HEK293 (cell line): Measurements from ENCODE around the gene UBE2G2.

Experiments
- CTCF ChIA-PET: fragments of 350-600 bp; formaldehyde crosslinking; extraction: SDS; loops from one replicate; lab custom pipeline; 2021; ENCODE audit warnings: antibody characterized with exemption; lab: Yijun Ruan, JAX
- POLR2A ChIA-PET: fragments of 300-600 bp; formaldehyde crosslinking; extraction: SDS; loops from one replicate; lab custom pipeline; 2020; ENCODE audit warnings: antibody characterized with exemption, inconsistent platforms; lab: Yijun Ruan, JAX
- H3K27ac ChIP-seq: fragments of 200-500 bp; sonication (Bioruptor generic); 2 replicates; pipeline ENCODE4 v1.5.1; 2014; ENCODE audit warnings: low read depth, low read length, control low read depth, inconsistent platforms; ENCODE audit errors: extremely low read depth
- H3K36me3 ChIP-seq, 2 experiments: fragments of 200-500 bp in 1 of 2; sonication (Bioruptor generic) in 1 of 2; 1 replicate in 1 of 2; 2 replicates in 1 of 2; pipeline ENCODE4 v1.5.1; 2014 to 2017; ENCODE audit warnings: inconsistent platforms in 2 of 2, low read length in 2 of 2; ENCODE audit not compliant: control insufficient read depth in 2 of 2, insufficient read depth in 1 of 2
- H3K4me1 ChIP-seq: fragments of 200-500 bp; sonication (Bioruptor generic); 2 replicates; pipeline ENCODE4 v1.5.1; 2014; ENCODE audit warnings: mild to moderate bottlenecking, low read length, inconsistent platforms; ENCODE audit not compliant: control insufficient read depth, insufficient read depth
- H3K4me3 ChIP-seq: 2 replicates; pipeline ENCODE4 v1.5.1; 2011; ENCODE audit warnings: low read depth, mild to moderate bottlenecking, control low read depth, low read length, moderate library complexity
- H3K9me3 ChIP-seq: fragments of 200-500 bp; sonication (Bioruptor generic); 2 replicates; pipeline ENCODE4 v1.5.1; 2014; ENCODE audit warnings: low read depth, low read length, inconsistent platforms; ENCODE audit not compliant: control insufficient read depth, insufficient read depth
- GLI4 ChIP-seq: fragments of 450-650 bp; formaldehyde crosslinking; IDR thresholded peaks from 2 replicates; pipeline ENCODE4 v1.5.1; 2016; ENCODE audit warnings: missing biosample characterization, missing genetic modification characterization
- HOXC10 ChIP-seq: sonication (generic); formaldehyde crosslinking; IDR thresholded peaks from 2 replicates; pipeline ENCODE4 v1.8.1; 2023; ENCODE audit warnings: mild to moderate bottlenecking, missing genetic modification reagents
- ZBTB1 ChIP-seq: fragments of 450-650 bp; formaldehyde crosslinking; IDR thresholded peaks from 2 replicates; pipeline ENCODE4 v1.5.1; 2016; ENCODE audit warnings: missing biosample characterization, missing genetic modification characterization
- ZBTB17 ChIP-seq: fragments of 450-650 bp; formaldehyde crosslinking; IDR thresholded peaks from 2 replicates; pipeline ENCODE4 v1.5.1; 2016; ENCODE audit warnings: missing biosample characterization, missing genetic modification characterization
- ZNF184 ChIP-seq: fragments of 450-650 bp; IDR thresholded peaks from 2 replicates; pipeline ENCODE4 v1.5.1; 2018; ENCODE audit warnings: missing biosample characterization, mild to moderate bottlenecking, missing genetic modification characterization
- ZNF280D ChIP-seq: fragments of 450-650 bp; formaldehyde crosslinking; IDR thresholded peaks from 2 replicates; pipeline ENCODE4 v1.5.1; 2016; ENCODE audit warnings: missing biosample characterization, missing genetic modification characterization
- ZNF558 ChIP-seq: fragments of 450-650 bp; formaldehyde crosslinking; IDR thresholded peaks from 2 replicates; pipeline ENCODE4 v1.5.1; 2016; ENCODE audit warnings: missing biosample characterization, missing genetic modification characterization
- ZNF585B ChIP-seq: fragments of 450-650 bp; formaldehyde crosslinking; IDR thresholded peaks from 2 replicates; pipeline ENCODE4 v1.5.1; 2016; ENCODE audit warnings: missing biosample characterization, missing genetic modification characterization
- ZNF600 ChIP-seq: fragments of 450-650 bp; formaldehyde crosslinking; IDR thresholded peaks from 2 replicates; pipeline ENCODE4 v1.5.1; 2016; ENCODE audit warnings: missing biosample characterization, missing genetic modification characterization
- TF ChIP-seq, protein P1 (sequence below): fragments of 450-650 bp; formaldehyde crosslinking; conservative IDR thresholded peaks from 2 replicates; pipeline ENCODE4 v1.5.1; 2016; ENCODE audit warnings: low read depth, missing biosample characterization, missing genetic modification characterization
- TF ChIP-seq, protein P2 (sequence below): fragments of 450-650 bp; formaldehyde crosslinking; IDR thresholded peaks from 2 replicates; pipeline ENCODE4 v1.5.1; 2016; ENCODE audit warnings: missing biosample characterization, missing genetic modification characterization

Gene UBE2G2

GRCh38 chr21:44822484-44823178 lies 21.0 kb upstream of the UBE2G2 start (continued):
- TF ChIP-seq, protein P1, sequence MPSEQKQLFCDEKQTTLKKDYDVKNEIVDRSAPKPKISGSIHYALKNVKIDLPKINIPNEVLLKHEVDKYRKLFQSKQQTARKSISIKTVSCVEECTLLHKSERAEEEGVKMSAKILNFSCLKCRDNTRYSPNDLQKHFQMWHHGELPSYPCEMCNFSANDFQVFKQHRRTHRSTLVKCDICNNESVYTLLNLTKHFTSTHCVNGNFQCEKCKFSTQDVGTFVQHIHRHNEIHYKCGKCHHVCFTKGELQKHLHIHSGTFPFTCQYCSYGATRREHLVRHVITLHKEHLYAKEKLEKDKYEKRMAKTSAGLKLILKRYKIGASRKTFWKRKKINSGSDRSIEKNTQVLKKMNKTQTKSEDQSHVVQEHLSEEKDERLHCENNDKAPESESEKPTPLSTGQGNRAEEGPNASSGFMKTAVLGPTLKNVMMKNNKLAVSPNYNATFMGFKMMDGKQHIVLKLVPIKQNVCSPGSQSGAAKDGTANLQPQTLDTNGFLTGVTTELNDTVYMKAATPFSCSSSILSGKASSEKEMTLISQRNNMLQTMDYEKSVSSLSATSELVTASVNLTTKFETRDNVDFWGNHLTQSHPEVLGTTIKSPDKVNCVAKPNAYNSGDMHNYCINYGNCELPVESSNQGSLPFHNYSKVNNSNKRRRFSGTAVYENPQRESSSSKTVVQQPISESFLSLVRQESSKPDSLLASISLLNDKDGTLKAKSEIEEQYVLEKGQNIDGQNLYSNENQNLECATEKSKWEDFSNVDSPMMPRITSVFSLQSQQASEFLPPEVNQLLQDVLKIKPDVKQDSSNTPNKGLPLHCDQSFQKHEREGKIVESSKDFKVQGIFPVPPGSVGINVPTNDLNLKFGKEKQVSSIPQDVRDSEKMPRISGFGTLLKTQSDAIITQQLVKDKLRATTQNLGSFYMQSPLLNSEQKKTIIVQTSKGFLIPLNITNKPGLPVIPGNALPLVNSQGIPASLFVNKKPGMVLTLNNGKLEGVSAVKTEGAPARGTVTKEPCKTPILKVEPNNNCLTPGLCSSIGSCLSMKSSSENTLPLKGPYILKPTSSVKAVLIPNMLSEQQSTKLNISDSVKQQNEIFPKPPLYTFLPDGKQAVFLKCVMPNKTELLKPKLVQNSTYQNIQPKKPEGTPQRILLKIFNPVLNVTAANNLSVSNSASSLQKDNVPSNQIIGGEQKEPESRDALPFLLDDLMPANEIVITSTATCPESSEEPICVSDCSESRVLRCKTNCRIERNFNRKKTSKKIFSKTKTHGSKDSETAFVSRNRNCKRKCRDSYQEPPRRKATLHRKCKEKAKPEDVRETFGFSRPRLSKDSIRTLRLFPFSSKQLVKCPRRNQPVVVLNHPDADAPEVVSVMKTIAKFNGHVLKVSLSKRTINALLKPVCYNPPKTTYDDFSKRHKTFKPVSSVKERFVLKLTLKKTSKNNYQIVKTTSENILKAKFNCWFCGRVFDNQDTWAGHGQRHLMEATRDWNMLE (tag by site-specific recombination) = peak; percentile 33; the same call in 1 of the 2 replicates
- no peak for TF ChIP-seq HOXC10
- TF ChIP-seq ZNF585B (tag by site-specific recombination) = no peak
- no peak for TF ChIP-seq ZBTB1 (tag by site-specific recombination)
- TF ChIP-seq ZNF558 (tag by site-specific recombination) = peak; percentile 70; the same call in 1 of the 2 replicates
- TF ChIP-seq, protein P2, sequence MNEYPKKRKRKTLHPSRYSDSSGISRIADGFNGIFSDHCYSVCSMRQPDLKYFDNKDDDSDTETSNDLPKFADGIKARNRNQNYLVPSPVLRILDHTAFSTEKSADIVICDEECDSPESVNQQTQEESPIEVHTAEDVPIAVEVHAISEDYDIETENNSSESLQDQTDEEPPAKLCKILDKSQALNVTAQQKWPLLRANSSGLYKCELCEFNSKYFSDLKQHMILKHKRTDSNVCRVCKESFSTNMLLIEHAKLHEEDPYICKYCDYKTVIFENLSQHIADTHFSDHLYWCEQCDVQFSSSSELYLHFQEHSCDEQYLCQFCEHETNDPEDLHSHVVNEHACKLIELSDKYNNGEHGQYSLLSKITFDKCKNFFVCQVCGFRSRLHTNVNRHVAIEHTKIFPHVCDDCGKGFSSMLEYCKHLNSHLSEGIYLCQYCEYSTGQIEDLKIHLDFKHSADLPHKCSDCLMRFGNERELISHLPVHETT = no peak
- peak; percentile 70 for TF ChIP-seq ZNF184 (tag by site-specific recombination)
- TF ChIP-seq ZBTB17 (tag by site-specific recombination) = 0 out of 2 replicates have a peak, but pooled peaks have one; percentile 9
- TF ChIP-seq GLI4 (tag by site-specific recombination) = 0 out of 2 replicates have a peak, but pooled peaks have one; percentile 9
- TF ChIP-seq ZNF280D (tag by site-specific recombination) = peak; percentile 66; the same call in 1 of the 2 replicates
- TF ChIP-seq, all 188 proteins: peak for 14

DNA sequence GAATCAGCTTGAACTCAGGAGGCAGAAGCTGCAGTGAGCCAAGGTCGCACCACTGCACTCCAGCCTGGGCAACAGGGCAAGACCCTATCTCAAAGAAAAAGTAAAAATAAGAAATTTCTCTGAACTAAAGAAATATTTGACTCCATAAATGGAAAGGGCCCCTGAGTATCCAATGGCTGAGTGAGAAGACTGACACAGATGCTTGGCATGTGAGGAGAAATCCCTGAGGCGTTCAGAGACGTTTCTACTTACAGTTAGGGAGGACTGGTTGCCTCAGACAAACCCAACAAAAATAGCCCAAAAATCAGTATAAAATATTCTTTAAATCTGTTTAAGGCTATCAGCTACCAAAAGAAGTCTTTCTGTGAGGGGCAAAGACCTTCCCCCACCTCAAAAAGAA lies 19.2 kb upstream of the UBE2G2 start:
- ChIA-PET POLR2A (no interaction called here), CTCF (no interaction called here)
- H3K4me3 ChIP-seq = no peak overlapping the region
- H3K36me3 ChIP-seq = no peaks in the 10 kb centered on the region
- H3K27ac ChIP-seq = no peak overlapping the region
- no peaks in the 10 kb centered on the region for H3K9me3 ChIP-seq
- no peak for TF ChIP-seq ZNF600
- H3K4me1 ChIP-seq = no peaks in the 10 kb centered on the region
